K562 (cell line): ENCODE results near the gene ISY1.
"Not testable (repeated sequence)": the region's sequence is repeated elsewhere in the genome, so short reads cannot be mapped to it uniquely, and the experiment has no call there.

ENCODE experiments used
- CBX2 ChIP-seq: fragments of 200-600 bp; sonication (generic); IDR thresholded peaks from one replicate; pipeline ENCODE4 v1.6.1; 2012; ENCODE audit warnings: mild to moderate bottlenecking, low read length, inconsistent platforms; ENCODE audit not compliant: insufficient read depth, poor library complexity, severe bottlenecking
- EHMT2 ChIP-seq: fragments of 450-650 bp; IDR thresholded peaks from 2 replicates; pipeline ENCODE4 v1.6.1; 2018; ENCODE audit warnings: antibody characterized with exemption
- STAT5A ChIP-seq: IDR thresholded peaks from 2 replicates; pipeline ENCODE4 v1.6.1; 2012; ENCODE audit warnings: low read length, inconsistent platforms, borderline replicate concordance
- ZNF146 ChIP-seq: IDR thresholded peaks from one replicate; pipeline ENCODE4 v1.6.1; 2018; ENCODE audit warnings: missing compliant biosample characterization; ENCODE audit not compliant: unreplicated experiment
- TF ChIP-seq, protein P1 (sequence below), 3 experiments: IDR thresholded peaks in 2 of 3; conservative IDR thresholded peaks in 1 of 3; 2 replicates each; pipeline ENCODE4 v1.5.1; 2011 to 2012; ENCODE audit warnings: low read length in 3 of 3, mild to moderate bottlenecking in 3 of 3, control low read depth in 2 of 3, improper control_type of control experiment in 1 of 3, inconsistent platforms in 1 of 3, low read depth in 1 of 3, mixed read lengths in 1 of 3, moderate library complexity in 1 of 3; ENCODE audit not compliant: insufficient read depth in 2 of 3
- TF ChIP-seq, protein P2 (sequence below): sonication (generic); IDR thresholded peaks from 2 replicates; pipeline ENCODE4 v1.6.1; 2016

DNA sequence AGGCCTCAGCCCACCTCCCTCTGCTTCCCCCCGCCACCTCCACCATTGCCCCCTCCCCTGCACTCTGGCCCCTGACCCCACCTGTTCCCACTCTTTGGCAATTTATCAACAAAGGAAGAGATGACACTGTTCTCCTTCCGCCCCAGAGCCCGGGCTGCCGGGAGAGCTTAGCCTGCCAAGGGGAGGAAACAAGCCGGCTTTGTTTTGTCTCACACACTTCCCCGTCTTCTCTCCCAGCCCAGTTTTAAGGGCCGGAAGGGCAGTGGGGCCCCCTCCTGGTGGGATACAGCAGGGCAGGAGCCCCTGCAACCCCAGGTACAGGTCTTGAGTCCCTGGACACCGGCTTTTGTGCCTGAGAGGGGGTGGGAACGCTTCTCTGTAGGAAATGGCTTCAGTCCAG, 73.0 kb downstream of the ISY1 start:
- TF ChIP-seq STAT5A; ZNF146 (CRISPR knock-in tag); EHMT2; CBX2: not testable (repeated sequence)
- TF ChIP-seq, protein P1, sequence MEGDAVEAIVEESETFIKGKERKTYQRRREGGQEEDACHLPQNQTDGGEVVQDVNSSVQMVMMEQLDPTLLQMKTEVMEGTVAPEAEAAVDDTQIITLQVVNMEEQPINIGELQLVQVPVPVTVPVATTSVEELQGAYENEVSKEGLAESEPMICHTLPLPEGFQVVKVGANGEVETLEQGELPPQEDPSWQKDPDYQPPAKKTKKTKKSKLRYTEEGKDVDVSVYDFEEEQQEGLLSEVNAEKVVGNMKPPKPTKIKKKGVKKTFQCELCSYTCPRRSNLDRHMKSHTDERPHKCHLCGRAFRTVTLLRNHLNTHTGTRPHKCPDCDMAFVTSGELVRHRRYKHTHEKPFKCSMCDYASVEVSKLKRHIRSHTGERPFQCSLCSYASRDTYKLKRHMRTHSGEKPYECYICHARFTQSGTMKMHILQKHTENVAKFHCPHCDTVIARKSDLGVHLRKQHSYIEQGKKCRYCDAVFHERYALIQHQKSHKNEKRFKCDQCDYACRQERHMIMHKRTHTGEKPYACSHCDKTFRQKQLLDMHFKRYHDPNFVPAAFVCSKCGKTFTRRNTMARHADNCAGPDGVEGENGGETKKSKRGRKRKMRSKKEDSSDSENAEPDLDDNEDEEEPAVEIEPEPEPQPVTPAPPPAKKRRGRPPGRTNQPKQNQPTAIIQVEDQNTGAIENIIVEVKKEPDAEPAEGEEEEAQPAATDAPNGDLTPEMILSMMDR (IDR thresholded peaks at IDR 0.05 in 2 of 3, conservative IDR thresholded peaks at IDR 0.05 in 1 of 3; ENCODE audit: insufficient read depth in 2 of 3, low read depth in 1 of 3, low read length in 3 of 3) = not testable (repeated sequence)
- TF ChIP-seq, protein P2, sequence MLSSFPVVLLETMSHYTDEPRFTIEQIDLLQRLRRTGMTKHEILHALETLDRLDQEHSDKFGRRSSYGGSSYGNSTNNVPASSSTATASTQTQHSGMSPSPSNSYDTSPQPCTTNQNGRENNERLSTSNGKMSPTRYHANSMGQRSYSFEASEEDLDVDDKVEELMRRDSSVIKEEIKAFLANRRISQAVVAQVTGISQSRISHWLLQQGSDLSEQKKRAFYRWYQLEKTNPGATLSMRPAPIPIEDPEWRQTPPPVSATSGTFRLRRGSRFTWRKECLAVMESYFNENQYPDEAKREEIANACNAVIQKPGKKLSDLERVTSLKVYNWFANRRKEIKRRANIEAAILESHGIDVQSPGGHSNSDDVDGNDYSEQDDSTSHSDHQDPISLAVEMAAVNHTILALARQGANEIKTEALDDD = not testable (repeated sequence)
